ENCODE results near the gene TRIP12.
"Not testable (repeated sequence)": the region's sequence is repeated elsewhere in the genome, so short reads cannot be mapped to it uniquely, and the experiment has no call there.

The TRIP12 gene

DNA sequence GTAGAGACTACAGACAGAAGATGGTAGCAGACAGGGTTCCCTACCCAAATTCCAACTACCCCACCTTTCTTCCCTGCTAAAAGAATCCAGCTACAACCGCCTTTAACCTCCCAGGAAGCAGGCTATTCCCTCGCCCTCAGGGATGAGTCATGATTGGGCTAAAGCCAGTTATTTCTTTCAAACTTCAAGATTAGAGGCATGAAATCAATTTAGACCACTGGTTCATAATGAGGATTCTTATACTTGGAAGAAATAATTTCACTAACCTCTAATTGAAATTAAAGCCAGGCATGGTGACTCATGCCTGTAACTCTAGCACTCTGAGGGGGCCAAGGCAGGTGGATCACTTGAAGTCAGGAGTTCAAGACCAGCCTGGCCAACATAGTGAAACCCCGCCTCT is 20.0 kb downstream of the TRIP12 start:
- peaks cover 10 to 21% of the 10 kb centered on the region in 2 donors for H3K36me3 ChIP-seq (ENCODE audit: control insufficient read depth in 2 of 2, insufficient read depth in 2 of 2, low read length in 2 of 2)
- no peak overlapping the region for H3K9ac ChIP-seq (ENCODE audit: low read depth in 1 of 2, low read length in 2 of 2)
- no peaks in the 10 kb centered on the region for H3K9me3 ChIP-seq (ENCODE audit: control insufficient read depth in 2 of 2, low read length in 2 of 2)
- H3K27me3 ChIP-seq (ENCODE audit: control insufficient read depth in 2 of 2, insufficient read depth in 2 of 2, low read length in 2 of 2), result no peaks in the 10 kb centered on the region
- no peaks in the 10 kb centered on the region for H3K4me1 ChIP-seq (ENCODE audit: control insufficient read depth in 2 of 2, insufficient read depth in 2 of 2, low read length in 2 of 2)
- no peak overlapping the region for H3K4me3 ChIP-seq (ENCODE audit: low read length in 2 of 2)
- H3K27ac ChIP-seq (ENCODE audit: low read depth in 2 of 2, low read length in 2 of 2), result no peak overlapping the region

DNA sequence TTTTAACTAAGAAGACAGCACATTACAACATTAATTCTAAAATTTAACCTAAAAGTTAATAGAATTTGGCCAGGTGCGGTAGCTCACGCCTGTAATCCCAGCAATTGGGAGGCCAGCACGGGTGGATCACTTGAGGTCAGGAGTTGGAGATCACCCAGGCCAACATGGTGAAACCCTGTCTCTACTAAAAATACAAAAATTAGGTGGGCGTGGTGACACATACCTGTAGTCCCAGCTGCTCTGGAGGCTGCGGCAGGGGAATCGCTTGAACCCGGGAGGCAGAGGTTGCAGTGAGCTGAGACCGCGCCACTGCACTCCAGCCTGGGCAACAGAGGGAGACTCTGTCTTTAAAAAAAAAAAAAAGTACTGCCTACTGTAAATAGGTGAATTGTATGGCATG is 21.3 kb downstream of the TRIP12 start:
- H3K4me1 ChIP-seq (ENCODE audit: control insufficient read depth in 2 of 2, insufficient read depth in 2 of 2, low read length in 2 of 2); H3K9me3 ChIP-seq (ENCODE audit: control insufficient read depth in 2 of 2, low read length in 2 of 2): not testable (repeated sequence)
- peaks cover 10 to 21% of the 10 kb centered on the region in 2 donors for H3K36me3 ChIP-seq (ENCODE audit: control insufficient read depth in 2 of 2, insufficient read depth in 2 of 2, low read length in 2 of 2)

DNA sequence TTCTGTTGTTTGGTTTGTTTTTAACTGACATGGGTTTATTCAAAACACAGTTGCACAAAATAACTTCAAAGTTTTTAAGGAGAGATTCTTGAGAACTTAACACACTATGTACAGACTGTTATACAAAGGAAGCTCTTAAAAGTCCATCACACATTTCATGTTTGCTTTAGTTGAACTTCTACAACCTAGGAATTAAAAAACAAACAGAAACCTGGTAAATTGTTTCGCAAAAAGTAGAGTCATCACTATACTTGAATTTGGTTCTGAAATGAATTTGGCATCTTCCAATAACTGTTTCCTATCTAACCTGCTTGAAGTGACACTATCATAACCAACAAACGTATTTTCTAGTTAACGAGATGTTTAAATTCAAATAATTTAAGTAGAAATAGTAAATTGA is 21.8 kb downstream of the TRIP12 start:
- Histone ChIP-seq H3K9ac (ENCODE audit: low read depth in 1 of 2, low read length in 2 of 2) (no peak overlapping the region), H3K36me3 (ENCODE audit: control insufficient read depth in 2 of 2, insufficient read depth in 2 of 2, low read length in 2 of 2) (peaks cover 10 to 21% of the 10 kb centered on the region in 2 donors), H3K4me1 (ENCODE audit: control insufficient read depth in 2 of 2, insufficient read depth in 2 of 2, low read length in 2 of 2) (no peaks in the 10 kb centered on the region), H3K4me3 (ENCODE audit: low read length in 2 of 2) (no peak overlapping the region), H3K9me3 (ENCODE audit: control insufficient read depth in 2 of 2, low read length in 2 of 2) (no peaks in the 10 kb centered on the region), H3K27ac (ENCODE audit: low read depth in 2 of 2, low read length in 2 of 2) (no peak overlapping the region), H3K27me3 (ENCODE audit: control insufficient read depth in 2 of 2, insufficient read depth in 2 of 2, low read length in 2 of 2) (no peaks in the 10 kb centered on the region)

More for the DNA sequence above, 21.3 kb downstream of the TRIP12 start:
- H3K9ac ChIP-seq (ENCODE audit: low read depth in 1 of 2, low read length in 2 of 2); H3K4me3 ChIP-seq (ENCODE audit: low read length in 2 of 2); H3K27ac ChIP-seq (ENCODE audit: low read depth in 2 of 2, low read length in 2 of 2); H3K27me3 ChIP-seq (ENCODE audit: control insufficient read depth in 2 of 2, insufficient read depth in 2 of 2, low read length in 2 of 2): not testable (repeated sequence)

DNA sequence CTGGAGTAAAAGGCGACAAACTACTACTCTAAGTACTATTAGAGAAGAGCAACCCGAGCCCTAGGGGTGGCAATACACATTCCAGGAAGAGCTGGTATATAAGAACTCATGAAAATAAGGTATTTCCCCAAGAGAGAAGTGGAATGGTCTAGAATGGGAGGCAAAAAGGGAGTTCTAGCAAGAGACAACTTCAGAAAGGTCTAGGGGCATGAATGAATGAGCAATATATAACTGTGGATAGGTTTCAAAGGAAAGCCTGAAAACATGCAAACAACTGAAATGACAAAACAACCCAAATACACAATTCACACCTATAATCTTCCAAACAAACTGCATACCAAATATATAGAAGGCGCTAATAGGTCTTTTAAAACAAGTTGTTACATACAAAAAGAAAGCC is 22.2 kb downstream of the TRIP12 start:
- H3K4me3 ChIP-seq (ENCODE audit: low read length in 2 of 2), result no peak overlapping the region
- H3K9me3 ChIP-seq (ENCODE audit: control insufficient read depth in 2 of 2, low read length in 2 of 2), result no peaks in the 10 kb centered on the region
- no peak overlapping the region for H3K27ac ChIP-seq (ENCODE audit: low read depth in 2 of 2, low read length in 2 of 2)
- H3K27me3 ChIP-seq (ENCODE audit: control insufficient read depth in 2 of 2, insufficient read depth in 2 of 2, low read length in 2 of 2), result no peaks in the 10 kb centered on the region
- no peak overlapping the region for H3K9ac ChIP-seq (ENCODE audit: low read depth in 1 of 2, low read length in 2 of 2)
- H3K4me1 ChIP-seq (ENCODE audit: control insufficient read depth in 2 of 2, insufficient read depth in 2 of 2, low read length in 2 of 2), result no peaks in the 10 kb centered on the region
- H3K36me3 ChIP-seq (ENCODE audit: control insufficient read depth in 2 of 2, insufficient read depth in 2 of 2, low read length in 2 of 2), result peaks cover 10 to 23% of the 10 kb centered on the region in 2 donors

DNA sequence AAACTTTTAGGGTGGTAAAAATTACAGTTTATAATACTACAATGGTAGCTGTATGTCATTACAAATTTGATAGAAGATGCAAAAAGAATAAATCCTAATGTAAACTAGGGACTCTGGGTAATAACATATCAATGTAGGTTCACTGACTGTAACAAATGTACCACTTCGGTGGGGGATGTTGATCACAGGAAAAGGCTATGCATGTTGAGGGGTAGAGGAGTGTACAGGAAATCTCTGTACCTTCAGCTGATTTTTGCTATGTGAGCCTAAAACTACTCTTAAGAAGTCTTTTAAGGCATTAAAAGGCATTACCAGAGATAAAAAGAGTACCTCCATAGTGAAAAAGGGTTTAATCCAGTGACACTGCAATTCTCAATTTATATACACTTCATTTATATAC is 25.0 kb downstream of the TRIP12 start:
- Histone ChIP-seq H3K27ac (ENCODE audit: low read depth in 2 of 2, low read length in 2 of 2) (no peak overlapping the region), H3K36me3 (ENCODE audit: control insufficient read depth in 2 of 2, insufficient read depth in 2 of 2, low read length in 2 of 2) (peaks cover 5 to 11% of the 10 kb centered on the region in 2 donors), H3K9me3 (ENCODE audit: control insufficient read depth in 2 of 2, low read length in 2 of 2) (no peaks in the 10 kb centered on the region), H3K9ac (ENCODE audit: low read depth in 1 of 2, low read length in 2 of 2) (no peak overlapping the region), H3K27me3 (ENCODE audit: control insufficient read depth in 2 of 2, insufficient read depth in 2 of 2, low read length in 2 of 2) (no peaks in the 10 kb centered on the region), H3K4me1 (ENCODE audit: control insufficient read depth in 2 of 2, insufficient read depth in 2 of 2, low read length in 2 of 2) (no peaks in the 10 kb centered on the region), H3K4me3 (ENCODE audit: low read length in 2 of 2) (no peak overlapping the region)

DNA sequence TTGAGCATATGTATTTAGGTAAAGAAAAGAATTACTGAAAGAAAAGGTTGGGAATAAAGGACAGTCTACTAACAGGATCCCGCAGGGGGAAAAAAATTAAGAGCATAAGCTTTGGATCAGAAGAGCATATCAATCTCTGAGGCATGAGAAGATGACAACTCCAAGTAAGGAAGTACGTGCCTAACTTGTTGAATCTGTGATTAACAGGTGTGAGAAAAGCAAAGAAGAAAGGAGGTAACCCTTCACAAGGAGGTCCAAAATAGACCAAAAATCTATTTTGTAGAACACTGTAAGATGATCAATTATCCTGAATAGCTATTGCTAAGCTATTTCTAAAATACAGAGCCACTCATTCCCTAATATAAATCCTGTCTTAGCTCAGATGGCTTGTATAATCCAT is 32.8 kb downstream of the TRIP12 start:
- Histone ChIP-seq H3K9me3 (ENCODE audit: control insufficient read depth in 2 of 2, low read length in 2 of 2) (no peaks in the 10 kb centered on the region), H3K9ac (ENCODE audit: low read depth in 1 of 2, low read length in 2 of 2) (no peak overlapping the region), H3K27ac (ENCODE audit: low read depth in 2 of 2, low read length in 2 of 2) (no peak overlapping the region), H3K27me3 (ENCODE audit: control insufficient read depth in 2 of 2, insufficient read depth in 2 of 2, low read length in 2 of 2) (no peaks in the 10 kb centered on the region), H3K36me3 (ENCODE audit: control insufficient read depth in 2 of 2, insufficient read depth in 2 of 2, low read length in 2 of 2) (peaks cover 2 to 4% of the 10 kb centered on the region in 2 donors), H3K4me1 (ENCODE audit: control insufficient read depth in 2 of 2, insufficient read depth in 2 of 2, low read length in 2 of 2) (no peaks in the 10 kb centered on the region), H3K4me3 (ENCODE audit: low read length in 2 of 2) (no peak overlapping the region)

DNA sequence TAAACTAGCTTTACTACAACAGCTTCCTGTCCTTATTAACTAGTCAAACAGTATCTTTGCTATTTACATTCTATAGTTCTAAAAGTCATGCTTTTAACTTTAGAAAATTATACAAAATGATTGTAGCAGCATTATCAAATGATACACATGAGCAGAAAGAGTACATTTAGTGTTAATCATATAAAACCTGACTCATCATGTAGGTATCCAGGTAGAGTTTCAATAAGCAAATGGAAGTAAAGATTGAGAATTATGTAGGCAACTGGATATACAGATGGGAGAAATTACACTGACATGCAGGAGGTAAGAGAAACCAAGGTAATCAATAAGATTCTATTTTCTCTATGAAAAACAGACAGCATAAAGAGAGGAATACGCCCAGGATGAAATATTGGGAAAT is 33.8 kb downstream of the TRIP12 start:
- Histone ChIP-seq H3K27ac (ENCODE audit: low read depth in 2 of 2, low read length in 2 of 2) (no peak overlapping the region), H3K36me3 (ENCODE audit: control insufficient read depth in 2 of 2, insufficient read depth in 2 of 2, low read length in 2 of 2) (peaks cover 2 to 4% of the 10 kb centered on the region in 2 donors), H3K9me3 (ENCODE audit: control insufficient read depth in 2 of 2, low read length in 2 of 2) (no peaks in the 10 kb centered on the region), H3K27me3 (ENCODE audit: control insufficient read depth in 2 of 2, insufficient read depth in 2 of 2, low read length in 2 of 2) (no peaks in the 10 kb centered on the region), H3K9ac (ENCODE audit: low read depth in 1 of 2, low read length in 2 of 2) (no peak overlapping the region), H3K4me1 (ENCODE audit: control insufficient read depth in 2 of 2, insufficient read depth in 2 of 2, low read length in 2 of 2) (no peaks in the 10 kb centered on the region), H3K4me3 (ENCODE audit: low read length in 2 of 2) (no peak overlapping the region)

DNA sequence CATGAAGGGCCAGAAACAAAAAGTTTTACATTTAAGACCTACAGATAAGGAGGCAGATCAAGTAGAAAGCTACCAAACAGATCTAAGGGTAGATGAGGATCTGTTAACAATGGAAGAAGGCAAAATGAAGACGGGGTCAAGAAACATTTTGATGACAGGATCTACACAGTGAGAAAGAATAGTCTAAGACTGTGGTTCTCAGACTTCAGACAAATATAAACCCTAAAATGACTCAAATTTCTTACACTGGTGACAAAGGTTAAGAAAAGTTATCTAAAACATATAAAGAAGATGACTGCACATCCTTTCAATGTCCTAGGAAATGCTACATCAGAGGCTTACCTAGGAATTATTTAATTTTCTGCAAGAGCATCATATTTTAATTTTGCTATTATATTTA is 34.4 kb downstream of the TRIP12 start:
- H3K27me3 ChIP-seq (ENCODE audit: control insufficient read depth in 2 of 2, insufficient read depth in 2 of 2, low read length in 2 of 2), result no peaks in the 10 kb centered on the region
- H3K4me3 ChIP-seq (ENCODE audit: low read length in 2 of 2), result no peak overlapping the region
- no peaks in the 10 kb centered on the region for H3K4me1 ChIP-seq (ENCODE audit: control insufficient read depth in 2 of 2, insufficient read depth in 2 of 2, low read length in 2 of 2)
- no peak overlapping the region for H3K9ac ChIP-seq (ENCODE audit: low read depth in 1 of 2, low read length in 2 of 2)
- peaks cover 2 to 4% of the 10 kb centered on the region in 2 donors for H3K36me3 ChIP-seq (ENCODE audit: control insufficient read depth in 2 of 2, insufficient read depth in 2 of 2, low read length in 2 of 2)
- H3K27ac ChIP-seq (ENCODE audit: low read depth in 2 of 2, low read length in 2 of 2), result no peak overlapping the region
- no peaks in the 10 kb centered on the region for H3K9me3 ChIP-seq (ENCODE audit: control insufficient read depth in 2 of 2, low read length in 2 of 2)

DNA sequence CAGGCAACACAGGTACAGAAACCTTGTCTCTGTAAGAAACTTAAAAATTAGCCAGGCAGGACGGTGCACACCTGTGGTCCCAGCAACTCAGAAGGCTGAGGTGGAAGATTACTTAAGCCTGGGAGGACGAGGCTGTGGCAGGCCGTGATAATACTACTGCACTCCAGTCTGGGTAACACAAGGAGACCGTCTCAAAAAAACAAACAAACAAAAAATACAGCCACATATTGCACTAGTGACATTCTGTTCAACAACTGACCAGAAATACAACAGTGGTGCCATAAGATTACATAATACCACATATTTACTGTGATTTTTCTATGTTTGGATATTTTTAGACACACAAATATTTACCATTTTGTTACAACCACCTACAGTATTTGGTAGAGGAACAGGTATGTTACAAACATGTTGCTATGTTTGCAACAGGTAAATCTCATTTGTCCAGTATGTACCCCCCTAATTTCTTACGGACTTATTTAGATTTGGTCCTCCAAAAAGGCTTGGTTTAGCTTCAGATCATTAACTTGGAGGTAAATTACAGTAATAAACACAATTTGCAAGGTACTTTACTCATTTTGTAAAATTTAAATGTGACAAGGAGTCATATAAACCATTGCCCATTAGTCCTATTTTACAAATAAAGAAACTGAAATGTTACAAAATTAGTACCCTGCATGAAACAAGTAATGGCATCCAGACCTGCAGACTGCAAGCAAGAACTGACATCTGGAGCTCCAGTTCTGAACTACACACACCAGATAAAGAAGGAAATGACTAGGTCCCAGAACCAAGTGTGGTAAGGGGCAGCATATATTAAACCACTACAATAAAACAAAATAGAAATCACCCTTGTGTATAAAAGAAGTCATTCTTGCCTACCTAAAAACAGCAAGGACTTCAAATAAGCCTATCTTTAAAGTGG is 36.8 kb downstream of the TRIP12 start:
- H3K9ac ChIP-seq (ENCODE audit: low read depth in 1 of 2, low read length in 2 of 2), result no peak overlapping the region
- no peak overlapping the region for H3K27ac ChIP-seq (ENCODE audit: low read depth in 2 of 2, low read length in 2 of 2)
- no peaks in the 10 kb centered on the region for H3K9me3 ChIP-seq (ENCODE audit: control insufficient read depth in 2 of 2, low read length in 2 of 2)
- no peaks in the 10 kb centered on the region for H3K27me3 ChIP-seq (ENCODE audit: control insufficient read depth in 2 of 2, insufficient read depth in 2 of 2, low read length in 2 of 2)
- peaks cover 4 to 6% of the 10 kb centered on the region in 2 donors for H3K36me3 ChIP-seq (ENCODE audit: control insufficient read depth in 2 of 2, insufficient read depth in 2 of 2, low read length in 2 of 2)
- H3K4me3 ChIP-seq (ENCODE audit: low read length in 2 of 2), result no peak overlapping the region
- H3K4me1 ChIP-seq (ENCODE audit: control insufficient read depth in 2 of 2, insufficient read depth in 2 of 2, low read length in 2 of 2), result no peaks in the 10 kb centered on the region

DNA sequence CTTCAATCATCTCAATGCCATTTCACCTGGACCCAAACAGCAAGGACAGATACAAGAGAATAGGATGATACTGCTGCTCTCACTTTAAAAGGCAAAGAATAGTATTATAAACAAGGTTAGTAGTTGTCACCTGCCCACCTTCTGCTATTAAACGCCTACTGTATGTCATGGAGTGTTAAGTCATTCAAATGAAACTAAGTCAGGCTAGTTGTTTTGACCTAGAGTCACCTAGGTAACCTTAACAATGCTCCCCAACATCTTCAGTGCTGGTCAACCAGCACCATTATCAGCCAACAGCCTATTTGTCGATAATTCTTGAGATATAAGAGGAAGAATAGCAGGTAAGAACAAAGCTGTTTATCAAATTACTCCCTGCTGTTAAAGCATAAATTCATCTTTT is 39.2 kb downstream of the TRIP12 start:
- Histone ChIP-seq H3K27ac (ENCODE audit: low read depth in 2 of 2, low read length in 2 of 2) (no peak overlapping the region), H3K27me3 (ENCODE audit: control insufficient read depth in 2 of 2, insufficient read depth in 2 of 2, low read length in 2 of 2) (no peaks in the 10 kb centered on the region), H3K36me3 (ENCODE audit: control insufficient read depth in 2 of 2, insufficient read depth in 2 of 2, low read length in 2 of 2) (peaks cover 20 to 22% of the 10 kb centered on the region in 2 donors), H3K9me3 (ENCODE audit: control insufficient read depth in 2 of 2, low read length in 2 of 2) (no peaks in the 10 kb centered on the region), H3K9ac (ENCODE audit: low read depth in 1 of 2, low read length in 2 of 2) (no peak overlapping the region), H3K4me1 (ENCODE audit: control insufficient read depth in 2 of 2, insufficient read depth in 2 of 2, low read length in 2 of 2) (no peaks in the 10 kb centered on the region), H3K4me3 (ENCODE audit: low read length in 2 of 2) (no peak overlapping the region)
